HEK293 (cell line): Measurements from ENCODE around the gene NPHP4.

ENCODE experiments used
- ZNF544 ChIP-seq: fragments of 450-650 bp; formaldehyde crosslinking; IDR thresholded peaks from 2 replicates; pipeline ENCODE4 v1.5.0; 2017; ENCODE audit warnings: missing biosample characterization, missing genetic modification characterization
- ZNF623 ChIP-seq: fragments of 450-650 bp; formaldehyde crosslinking; IDR thresholded peaks from 2 replicates; pipeline ENCODE4 v1.5.1; 2016; ENCODE audit warnings: missing biosample characterization, missing genetic modification characterization
- TF ChIP-seq, protein P1 (sequence below): fragments of 450-650 bp; formaldehyde crosslinking; IDR thresholded peaks from 2 replicates; pipeline ENCODE4 v1.5.1; 2016; ENCODE audit warnings: missing biosample characterization, missing genetic modification characterization

GRCh38 chr1:5822726-5823125 lies 169.5 kb downstream of the NPHP4 start:
- TF ChIP-seq ZNF623 (no peak), ZNF544 (tag by site-specific recombination) (no peak)
- TF ChIP-seq, protein P1, sequence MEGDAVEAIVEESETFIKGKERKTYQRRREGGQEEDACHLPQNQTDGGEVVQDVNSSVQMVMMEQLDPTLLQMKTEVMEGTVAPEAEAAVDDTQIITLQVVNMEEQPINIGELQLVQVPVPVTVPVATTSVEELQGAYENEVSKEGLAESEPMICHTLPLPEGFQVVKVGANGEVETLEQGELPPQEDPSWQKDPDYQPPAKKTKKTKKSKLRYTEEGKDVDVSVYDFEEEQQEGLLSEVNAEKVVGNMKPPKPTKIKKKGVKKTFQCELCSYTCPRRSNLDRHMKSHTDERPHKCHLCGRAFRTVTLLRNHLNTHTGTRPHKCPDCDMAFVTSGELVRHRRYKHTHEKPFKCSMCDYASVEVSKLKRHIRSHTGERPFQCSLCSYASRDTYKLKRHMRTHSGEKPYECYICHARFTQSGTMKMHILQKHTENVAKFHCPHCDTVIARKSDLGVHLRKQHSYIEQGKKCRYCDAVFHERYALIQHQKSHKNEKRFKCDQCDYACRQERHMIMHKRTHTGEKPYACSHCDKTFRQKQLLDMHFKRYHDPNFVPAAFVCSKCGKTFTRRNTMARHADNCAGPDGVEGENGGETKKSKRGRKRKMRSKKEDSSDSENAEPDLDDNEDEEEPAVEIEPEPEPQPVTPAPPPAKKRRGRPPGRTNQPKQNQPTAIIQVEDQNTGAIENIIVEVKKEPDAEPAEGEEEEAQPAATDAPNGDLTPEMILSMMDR (tag by site-specific recombination): no peak
